ENCODE measurements around the gene OBI1. TPM values are rescaled to one million over a fixed set of nuclear protein-coding genes. Genes with fewer than 3 reads are reported as not detected.
A peak's percentile ranks its signal among the peaks of the same experiment; 100 is the strongest.

The OBI1 gene
- total and polyA plus RNA-seq, 8 donors = 1.4 to 17.0 (median 6.6) TPM

DNA sequence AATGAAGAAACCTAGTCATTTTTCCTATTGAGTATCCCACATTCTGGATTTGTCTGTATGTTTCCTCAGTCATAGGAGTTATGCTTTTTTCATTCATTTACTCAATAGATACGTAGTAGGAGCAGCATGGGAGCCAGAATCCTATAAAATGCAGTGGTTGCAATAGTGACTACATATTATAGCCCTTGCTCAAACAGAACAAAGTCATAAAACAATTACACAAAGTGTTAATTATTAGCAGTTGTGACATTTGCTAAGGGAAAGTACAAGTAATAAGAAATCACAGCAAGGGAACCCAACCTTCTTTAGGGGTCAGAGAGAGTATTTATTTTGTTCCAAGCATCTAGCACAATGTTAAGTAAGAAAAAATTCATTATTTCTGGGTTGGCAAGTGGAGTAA is 27.9 kb downstream of the OBI1 start:
- 79 to 92% (median 88%) methylated on average over 1 of the region's 1 CpG for WGBS, 5 donors
- DNase-seq = peak in 1 of 2 donors; percentile 14
- Histone ChIP-seq H3K27me3 (no peaks in the 10 kb centered on the region), H3K27ac (no peak overlapping the region), H3K4me1 (no peaks in the 10 kb centered on the region), H3K4me3 (no peak overlapping the region), H3K9me3 (no peaks in the 10 kb centered on the region), H3K36me3 (peaks cover 12 to 90% (median 75%) of the 10 kb centered on the region in 4 donors)
- intact Hi-C loops (cut with DNase I; ENCODE audit: low total_unique reads) = no loop called here
- TF ChIP-seq, protein P1, sequence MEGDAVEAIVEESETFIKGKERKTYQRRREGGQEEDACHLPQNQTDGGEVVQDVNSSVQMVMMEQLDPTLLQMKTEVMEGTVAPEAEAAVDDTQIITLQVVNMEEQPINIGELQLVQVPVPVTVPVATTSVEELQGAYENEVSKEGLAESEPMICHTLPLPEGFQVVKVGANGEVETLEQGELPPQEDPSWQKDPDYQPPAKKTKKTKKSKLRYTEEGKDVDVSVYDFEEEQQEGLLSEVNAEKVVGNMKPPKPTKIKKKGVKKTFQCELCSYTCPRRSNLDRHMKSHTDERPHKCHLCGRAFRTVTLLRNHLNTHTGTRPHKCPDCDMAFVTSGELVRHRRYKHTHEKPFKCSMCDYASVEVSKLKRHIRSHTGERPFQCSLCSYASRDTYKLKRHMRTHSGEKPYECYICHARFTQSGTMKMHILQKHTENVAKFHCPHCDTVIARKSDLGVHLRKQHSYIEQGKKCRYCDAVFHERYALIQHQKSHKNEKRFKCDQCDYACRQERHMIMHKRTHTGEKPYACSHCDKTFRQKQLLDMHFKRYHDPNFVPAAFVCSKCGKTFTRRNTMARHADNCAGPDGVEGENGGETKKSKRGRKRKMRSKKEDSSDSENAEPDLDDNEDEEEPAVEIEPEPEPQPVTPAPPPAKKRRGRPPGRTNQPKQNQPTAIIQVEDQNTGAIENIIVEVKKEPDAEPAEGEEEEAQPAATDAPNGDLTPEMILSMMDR (IDR thresholded peaks at IDR 0.05) = no peak
- TF ChIP-seq EP300 (IDR thresholded peaks at IDR 0.05) (no peak), POLR2A (IDR thresholded peaks at IDR 0.05) (no peak), POLR2AphosphoS5 (IDR thresholded peaks at IDR 0.05) (no peak)

DNA sequence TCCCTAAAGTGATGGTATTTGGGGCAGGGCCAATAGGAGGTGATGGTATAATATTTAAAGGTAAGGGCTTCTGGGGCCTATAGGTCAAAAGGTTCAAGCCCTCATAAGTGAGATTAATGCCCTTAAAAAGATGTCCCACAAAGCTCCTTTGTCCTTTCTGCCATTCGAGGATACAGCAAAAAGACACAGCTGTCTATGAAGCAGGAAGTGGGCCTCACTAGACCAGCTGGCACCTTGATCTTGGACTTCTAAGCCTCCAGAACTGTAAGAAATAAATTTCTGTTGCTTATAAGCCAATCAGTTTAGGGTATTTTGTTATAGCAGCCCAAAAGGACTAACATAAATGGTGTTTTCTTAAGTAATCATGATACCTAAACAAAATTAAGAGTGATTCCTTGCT is 28.4 kb downstream of the OBI1 start:
- TF ChIP-seq EP300 (IDR thresholded peaks at IDR 0.05) (no peak), POLR2AphosphoS5 (IDR thresholded peaks at IDR 0.05) (no peak), POLR2A (IDR thresholded peaks at IDR 0.05) (no peak)
- TF ChIP-seq, protein P1 (IDR thresholded peaks at IDR 0.05) = no peak
- no peaks in the 10 kb centered on the region for H3K9me3 ChIP-seq
- no peaks in the 10 kb centered on the region for H3K27me3 ChIP-seq
- H3K27ac ChIP-seq = no peak overlapping the region
- DNase-seq = no peak
- no peak overlapping the region for H3K4me3 ChIP-seq
- 67 to 91% (median 84%) methylated on average over 1 of the region's 1 CpG for WGBS, 5 donors
- intact Hi-C loops (cut with DNase I; ENCODE audit: low total_unique reads) = no loop called here
- H3K4me1 ChIP-seq = no peaks in the 10 kb centered on the region
- peaks cover 12 to 89% (median 73%) of the 10 kb centered on the region in 4 donors for H3K36me3 ChIP-seq

DNA sequence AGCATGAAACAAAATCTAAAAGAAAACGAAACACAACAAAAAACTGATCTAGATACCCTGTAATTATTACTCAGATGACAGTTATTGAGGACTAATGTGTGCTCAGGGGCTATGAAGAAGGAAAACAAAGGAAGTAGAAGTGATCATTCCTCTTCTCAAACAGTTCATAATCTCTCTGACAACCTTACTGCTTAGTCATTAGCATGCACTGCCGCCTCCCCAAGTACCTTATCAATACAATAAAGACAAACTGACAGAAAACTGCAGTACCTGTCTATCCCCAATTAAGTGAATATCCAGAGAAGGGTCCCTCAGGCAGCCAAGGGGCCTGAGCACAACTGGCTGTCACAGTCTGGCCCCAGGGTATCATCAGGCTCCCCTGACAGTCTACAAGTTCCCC is 33.6 kb downstream of the OBI1 start:
- Histone ChIP-seq H3K36me3 (peaks cover 2 to 64% (median 45%) of the 10 kb centered on the region in 4 donors), H3K27ac (no peak overlapping the region), H3K4me1 (no peaks in the 10 kb centered on the region), H3K27me3 (no peaks in the 10 kb centered on the region), H3K4me3 (no peak overlapping the region), H3K9me3 (no peaks in the 10 kb centered on the region)
- DNase-seq = no peak
- WGBS, 5 donors = 92 to 98% (median 93%) methylated on average over 2 of the region's 2 CpGs
- TF ChIP-seq POLR2A (IDR thresholded peaks at IDR 0.05) = no peak
- no peak for TF ChIP-seq EP300 (IDR thresholded peaks at IDR 0.05)
- TF ChIP-seq, protein P1 (IDR thresholded peaks at IDR 0.05) = no peak
- no peak for TF ChIP-seq POLR2AphosphoS5 (IDR thresholded peaks at IDR 0.05)
- intact Hi-C loops (cut with DNase I; ENCODE audit: low total_unique reads) = no loop called here

DNA sequence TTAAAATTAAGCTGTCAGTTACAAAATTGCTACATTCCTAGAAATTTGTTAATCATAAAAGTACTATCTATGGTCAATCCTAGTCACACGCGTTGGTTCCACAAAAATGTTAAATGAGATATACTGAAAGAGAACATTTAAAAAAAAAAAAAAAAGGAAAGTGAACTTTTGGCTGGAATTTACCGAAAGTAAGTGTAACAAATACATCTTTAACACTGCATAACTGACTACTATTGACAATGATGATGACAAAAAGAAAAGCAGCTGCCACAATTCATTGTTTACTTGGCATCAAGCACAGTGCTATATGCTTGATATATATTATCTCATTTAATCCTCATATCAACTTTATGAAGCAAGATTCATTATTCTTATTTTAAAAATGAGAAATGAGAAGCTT is 35.8 kb downstream of the OBI1 start:
- H3K27ac ChIP-seq = no peak overlapping the region
- WGBS, 5 donors = 96 to 100% (median 99%) methylated on average over 3 of the region's 3 CpGs
- H3K36me3 ChIP-seq = peaks cover 2 to 48% (median 33%) of the 10 kb centered on the region in 4 donors
- no peaks in the 10 kb centered on the region for H3K27me3 ChIP-seq
- no peak overlapping the region for H3K4me3 ChIP-seq
- intact Hi-C loops (cut with DNase I; ENCODE audit: low total_unique reads) = no loop called here
- DNase-seq = no peak
- TF ChIP-seq, protein P1 (IDR thresholded peaks at IDR 0.05) = no peak
- TF ChIP-seq EP300 (IDR thresholded peaks at IDR 0.05) (no peak), POLR2A (IDR thresholded peaks at IDR 0.05) (no peak), POLR2AphosphoS5 (IDR thresholded peaks at IDR 0.05) (no peak)
- H3K4me1 ChIP-seq = no peaks in the 10 kb centered on the region
- no peaks in the 10 kb centered on the region for H3K9me3 ChIP-seq
